ENCODE results near the gene TEX53. TPM values are rescaled to one million over a fixed set of nuclear protein-coding genes. Genes with fewer than 3 reads are reported as not detected.

The TEX53 gene
- total RNA-seq, result not detected

DNA sequence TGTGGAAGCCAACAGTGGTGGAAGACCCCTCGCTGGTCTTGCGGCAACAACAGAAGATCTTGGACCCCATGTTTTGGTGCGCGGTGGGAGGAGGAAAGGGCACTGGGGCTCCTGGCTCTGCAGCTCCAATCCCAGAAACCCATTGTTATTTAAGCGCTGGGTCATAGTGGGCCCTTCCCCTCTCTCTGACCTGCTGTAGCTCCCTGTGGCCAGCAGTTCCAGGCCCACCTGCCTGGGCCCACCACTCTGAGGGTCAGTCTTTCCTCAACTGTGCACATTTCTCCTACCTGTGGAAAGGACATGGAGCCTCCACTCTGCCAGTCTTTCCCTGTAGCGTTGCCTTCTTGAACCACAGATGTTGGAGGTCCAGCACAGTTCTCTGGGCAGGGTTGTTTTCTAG, at the start of gene TEX53:
TEX53 (minus strand) TSS at position 101 of the 400 bp plus-strand sequence; CDS start at position 70, 31 bp downstream.
- H3K27ac ChIP-seq, result no peak within 1 kb of the TSS
- H3K4me3 ChIP-seq, result no peak within 1 kb of the TSS
- no peaks in the 10 kb centered on the region for H3K4me1 ChIP-seq
- TF ChIP-seq CTCF (IDR thresholded peaks at IDR 0.05), result no peak
- no peaks in the 10 kb centered on the region for H3K9me3 ChIP-seq
- no peak for DNase-seq (ENCODE audit: low spot score in 2 of 2)
- no peaks in the 10 kb centered on the region for H3K36me3 ChIP-seq
- no peaks in the 10 kb centered on the region for H3K27me3 ChIP-seq
- intact Hi-C loops (cut with DNase I), result no loop called here

DNA sequence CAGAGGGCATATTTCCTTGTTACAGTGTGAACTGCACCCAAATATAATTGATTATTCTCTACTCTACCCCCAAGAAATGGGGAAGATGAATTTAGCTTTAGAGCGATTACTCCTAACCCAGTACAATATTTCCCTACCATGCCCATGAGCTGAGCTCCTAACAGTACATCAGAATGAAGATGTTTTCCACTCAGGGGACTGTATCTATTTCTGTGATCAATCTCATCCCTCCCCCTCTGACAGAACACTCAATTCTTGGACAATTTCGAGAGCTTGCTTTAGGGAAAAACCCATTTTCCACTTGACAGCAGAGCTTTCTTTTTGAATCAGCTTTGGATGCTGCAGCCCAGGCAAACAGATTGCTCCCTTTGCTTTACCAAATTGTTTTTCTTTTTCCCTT, 49.1 kb upstream of the TEX53 start:
- H3K36me3 ChIP-seq, result no peaks in the 10 kb centered on the region
- no peaks in the 10 kb centered on the region for H3K4me1 ChIP-seq
- intact Hi-C loops (cut with DNase I), result no loop called here
- no peak for DNase-seq (ENCODE audit: low spot score in 2 of 2)
- no peak for TF ChIP-seq CTCF (IDR thresholded peaks at IDR 0.05)
- no peaks in the 10 kb centered on the region for H3K27me3 ChIP-seq
- H3K27ac ChIP-seq, result no peak overlapping the region
- H3K9me3 ChIP-seq, result no peaks in the 10 kb centered on the region
- no peak overlapping the region for H3K4me3 ChIP-seq

- Histone ChIP-seq H3K27ac (no peak overlapping the region), H3K27me3 (no peaks in the 10 kb centered on the region), H3K4me1 (no peaks in the 10 kb centered on the region), H3K36me3 (no peaks in the 10 kb centered on the region), H3K9me3 (no peaks in the 10 kb centered on the region), H3K4me3 (no peak overlapping the region)
- TF ChIP-seq CTCF (IDR thresholded peaks at IDR 0.05), result no peak
- intact Hi-C loops (cut with DNase I), result no loop called here
- DNase-seq (ENCODE audit: low spot score in 2 of 2), result no peak
These were observed 44.4 kb upstream of the TEX53 start for GRCh38 chr9:114701988-114702387.

GRCh38 chr9:114697951-114698351, 40.3 kb upstream of the TEX53 start:
- Histone ChIP-seq H3K4me1 (no peaks in the 10 kb centered on the region), H3K27me3 (no peaks in the 10 kb centered on the region), H3K4me3 (no peak overlapping the region), H3K27ac (no peak overlapping the region), H3K9me3 (no peaks in the 10 kb centered on the region), H3K36me3 (no peaks in the 10 kb centered on the region)
- intact Hi-C loops (cut with DNase I), result no loop called here
- DNase-seq (ENCODE audit: low spot score in 2 of 2), result no peak
- TF ChIP-seq CTCF (IDR thresholded peaks at IDR 0.05), result no peak

DNA sequence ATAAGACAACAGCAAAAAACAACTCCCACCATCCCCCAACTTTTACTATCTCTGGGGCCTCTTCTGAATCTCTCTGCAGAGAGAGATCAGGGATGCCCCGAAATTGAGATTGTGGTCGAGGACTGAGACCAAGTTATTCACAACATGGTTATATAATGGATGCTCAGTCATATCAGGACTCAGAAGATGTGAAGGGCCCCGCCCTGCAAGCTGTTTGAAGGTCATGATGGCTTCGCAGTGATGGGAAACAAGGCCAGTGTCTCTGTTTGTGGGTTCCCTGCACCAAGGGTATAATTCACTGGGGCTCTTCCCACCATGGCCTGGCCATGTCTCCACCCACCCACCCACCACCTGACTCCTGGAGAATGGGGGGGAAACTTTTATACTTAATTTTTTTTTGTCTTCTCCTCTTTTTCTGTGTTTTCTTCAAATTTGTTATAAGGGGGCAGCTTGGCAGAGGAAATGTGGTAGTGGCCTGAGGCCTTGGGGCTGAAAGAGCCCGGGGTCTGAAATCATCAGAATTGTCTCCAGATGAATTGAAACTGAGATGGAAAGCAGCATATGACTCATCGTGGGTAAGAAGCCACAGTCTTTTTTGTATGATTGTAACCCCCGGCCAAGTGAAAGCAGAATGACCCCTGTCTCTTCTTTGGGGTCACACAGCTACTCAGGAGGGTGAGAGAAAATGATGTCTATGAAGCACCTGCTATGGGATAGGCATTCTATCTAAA, 39.4 kb upstream of the TEX53 start:
- intact Hi-C loops (cut with DNase I), result no loop called here
- DNase-seq (ENCODE audit: low spot score in 2 of 2), result no peak
- no peak for TF ChIP-seq CTCF (IDR thresholded peaks at IDR 0.05)
- Histone ChIP-seq H3K27me3 (no peaks in the 10 kb centered on the region), H3K9me3 (no peaks in the 10 kb centered on the region), H3K27ac (no peak overlapping the region), H3K4me3 (no peak overlapping the region), H3K36me3 (no peaks in the 10 kb centered on the region), H3K4me1 (no peaks in the 10 kb centered on the region)

- Histone ChIP-seq H3K27me3 (no peaks in the 10 kb centered on the region), H3K9me3 (no peaks in the 10 kb centered on the region), H3K36me3 (no peaks in the 10 kb centered on the region), H3K4me1 (no peaks in the 10 kb centered on the region), H3K4me3 (no peak overlapping the region), H3K27ac (no peak overlapping the region)
- DNase-seq (ENCODE audit: low spot score in 2 of 2), result no peak
- TF ChIP-seq CTCF (IDR thresholded peaks at IDR 0.05), result no peak
- intact Hi-C loops (cut with DNase I), result no loop called here
These were observed 38.3 kb upstream of the TEX53 start for GRCh38 chr9:114695948-114696347.
